HG02798 (cell line): ENCODE data around the gene RAB35.

Experiments
- ATAC-seq: cut with Tn5 transposase; IDR thresholded peaks from one replicate; pipeline ENCODE4 v1.9.1; 2021; ENCODE audit warnings: mild to moderate bottlenecking; ENCODE audit not compliant: unreplicated experiment, poor library complexity

Gene RAB35

DNA sequence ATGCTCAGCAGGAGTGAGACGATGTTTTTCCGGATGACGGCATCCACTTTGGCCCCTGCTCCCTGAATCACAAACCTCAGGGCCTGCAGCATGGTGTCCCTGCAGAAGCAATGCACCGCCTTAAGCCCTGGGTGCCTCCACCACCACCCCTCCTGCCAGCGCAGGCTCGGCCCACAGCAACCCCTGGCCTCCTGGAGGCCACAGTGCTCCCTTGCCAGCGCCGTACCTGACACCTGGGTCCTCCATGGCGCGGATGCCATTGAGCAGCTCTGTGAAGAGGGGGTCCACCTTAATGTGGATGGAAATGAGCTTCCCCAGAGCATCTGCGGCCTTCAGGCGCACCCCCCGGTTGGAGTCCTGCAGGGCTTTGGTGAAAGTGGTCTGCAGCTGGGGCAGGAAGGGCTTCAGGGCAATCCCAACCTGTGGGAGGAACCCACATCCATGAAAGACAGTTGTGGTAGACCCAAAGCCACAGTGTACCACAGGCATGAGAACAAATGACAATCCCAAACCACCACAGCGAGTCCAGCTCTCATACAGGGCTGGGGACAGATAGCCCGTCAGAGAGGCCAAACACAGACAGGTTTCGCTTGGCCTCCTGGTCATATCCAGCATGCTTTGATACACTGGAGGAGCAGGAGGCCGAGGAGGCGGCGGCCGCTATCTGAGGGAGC lies 17.9 kb upstream of the RAB35 start:
- no peak for ATAC-seq

- ATAC-seq: peak; percentile 90
These were observed 16.4 kb upstream of the RAB35 start for GRCh38 chr12:120132863-120133385.

GRCh38 chr12:120132054-120132836 lies 15.7 kb upstream of the RAB35 start:
- ATAC-seq: no peak

DNA sequence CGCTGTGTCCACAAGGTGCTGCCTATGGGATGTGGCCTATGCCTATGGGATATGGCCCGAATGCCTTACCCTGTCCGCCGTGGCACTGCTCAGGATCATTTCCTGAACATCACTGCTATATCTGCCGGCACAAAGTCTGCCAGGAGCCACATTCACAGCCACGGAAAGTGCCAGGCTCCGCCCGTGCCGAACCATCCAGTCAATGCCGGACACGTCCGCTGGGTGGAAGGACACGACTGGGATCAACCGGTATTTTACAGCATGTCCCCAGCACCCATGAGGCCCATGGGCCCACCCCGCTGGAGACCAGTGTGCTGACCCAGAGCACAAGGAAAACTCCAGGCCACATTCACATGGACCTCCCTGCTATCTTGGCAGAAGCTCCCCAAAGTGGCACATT lies 14.6 kb upstream of the RAB35 start:
- no peak for ATAC-seq

GRCh38 chr12:120130011-120130410 lies 13.5 kb upstream of the RAB35 start:
- no peak for ATAC-seq

- ATAC-seq: no peak
These were observed 10.1 kb upstream of the RAB35 start for GRCh38 chr12:120126635-120127005.

DNA sequence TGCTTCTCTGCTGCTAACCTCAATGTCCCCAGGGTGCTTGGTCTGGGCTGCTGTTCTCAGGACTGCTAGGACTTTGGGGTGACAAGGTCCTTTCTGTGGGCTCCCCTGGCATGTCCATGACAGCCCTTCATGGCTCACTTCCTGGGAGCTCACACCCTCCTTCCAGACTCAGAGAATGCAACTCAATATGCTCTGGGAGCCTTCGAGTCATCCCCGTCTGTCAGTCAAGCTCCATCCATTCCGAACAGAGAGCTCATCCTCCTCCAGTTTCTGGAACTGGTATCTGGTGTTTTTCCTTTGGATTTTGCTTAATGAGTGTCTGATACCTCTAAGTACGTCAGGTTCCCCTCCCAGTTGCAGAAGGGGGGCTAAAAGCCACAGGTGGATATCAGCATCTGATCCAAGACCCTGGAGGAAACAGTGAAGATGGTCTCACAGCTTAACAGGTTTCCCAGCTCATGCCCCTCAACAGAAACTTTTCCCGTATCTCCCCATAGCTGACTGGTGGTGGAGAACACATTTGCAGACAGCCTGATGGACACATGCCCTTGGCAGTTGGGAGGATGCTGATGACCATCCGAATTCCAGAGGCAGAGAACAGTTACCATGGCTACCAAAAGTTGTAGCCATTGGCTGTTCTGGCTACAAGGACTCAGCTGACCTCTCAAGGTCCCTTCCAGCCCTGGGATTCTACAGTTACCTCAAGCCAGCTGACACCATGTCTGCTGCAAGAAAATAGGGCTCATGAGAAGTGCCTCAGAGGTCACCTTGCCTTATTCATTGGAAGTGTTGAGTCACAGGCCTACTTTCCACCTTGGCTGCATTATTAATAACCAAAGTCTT lies 9.5 kb upstream of the RAB35 start:
- no peak for ATAC-seq

DNA sequence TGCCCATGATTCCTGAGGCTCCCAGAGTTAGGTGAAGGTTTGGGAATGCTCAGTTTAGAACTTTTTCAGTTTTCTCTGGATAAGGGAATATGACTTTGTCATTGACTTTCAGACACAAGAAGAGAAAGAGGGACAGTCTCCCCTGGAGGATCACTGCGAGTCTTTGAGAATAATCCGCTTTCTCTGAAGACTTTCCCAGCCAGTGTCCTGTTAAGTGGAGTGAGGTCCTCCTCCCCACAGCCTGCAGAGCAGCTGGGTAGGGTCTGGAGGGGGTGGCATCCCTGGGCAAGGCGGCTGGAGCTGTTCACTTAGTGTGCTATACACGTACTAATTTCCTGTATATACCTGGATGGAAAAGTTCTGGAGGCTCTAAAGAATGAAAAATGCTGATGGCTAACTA lies 8.5 kb upstream of the RAB35 start:
- ATAC-seq: no peak

DNA sequence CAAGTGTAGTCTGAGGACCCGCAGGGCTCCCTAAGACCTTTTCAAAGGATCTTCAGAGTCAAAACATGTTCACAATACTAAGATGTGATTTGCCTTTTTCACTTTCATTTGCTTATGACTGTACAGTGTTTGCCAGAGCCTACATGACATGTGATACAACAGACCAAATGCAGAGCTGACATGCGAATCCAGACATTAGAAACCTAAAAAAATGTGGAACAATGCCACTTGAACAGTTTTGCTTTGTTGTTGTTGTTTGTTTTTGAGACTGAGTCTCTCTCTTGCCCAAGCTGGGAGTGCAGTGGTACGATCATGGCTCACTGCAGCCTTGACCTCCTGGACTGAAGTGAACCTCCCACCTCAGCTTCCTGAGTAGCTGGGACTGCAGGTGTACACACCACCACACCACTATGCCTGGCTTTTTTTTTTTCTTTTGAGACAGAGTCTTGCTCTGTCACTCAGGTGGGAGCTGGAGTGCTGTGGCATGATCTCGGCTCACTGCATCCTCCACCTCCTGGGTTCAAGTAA lies 5.3 kb upstream of the RAB35 start:
- ATAC-seq: peak; percentile 38

DNA sequence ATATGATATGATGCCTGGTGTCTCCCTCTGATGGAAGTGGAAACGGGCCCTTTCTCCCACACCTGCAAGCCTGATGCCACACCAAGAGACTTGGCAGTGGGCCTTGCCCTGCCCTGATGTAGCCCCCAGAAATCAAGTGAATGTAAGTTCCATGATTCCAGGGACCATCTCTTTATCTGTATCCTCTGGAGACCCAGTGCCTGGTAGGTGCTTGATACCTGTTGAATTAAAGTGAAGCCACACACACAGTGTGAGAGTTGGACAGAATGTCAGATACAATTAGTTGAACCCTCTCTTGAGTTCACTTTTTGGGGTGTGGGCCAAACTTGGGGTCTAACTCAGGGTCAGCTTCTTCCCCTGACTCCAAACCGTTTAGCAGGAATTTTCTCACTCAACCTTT lies 4.8 kb upstream of the RAB35 start:
- no peak for ATAC-seq

GRCh38 chr12:120119271-120119973 lies 2.9 kb upstream of the RAB35 start:
- peak; percentile 19 for ATAC-seq

- ATAC-seq: no peak
These were observed 1.9 kb upstream of the RAB35 start for GRCh38 chr12:120118321-120119061.

- ATAC-seq: no peak
These were observed 1.4 kb upstream of the RAB35 start for GRCh38 chr12:120117961-120118320.

- peak; percentile 76 for ATAC-seq
These were observed 469 bp upstream of the RAB35 start for GRCh38 chr12:120116792-120117651.

GRCh38 chr12:120115692-120116440 lies 687 bp downstream of the RAB35 start:
- ATAC-seq: peak; percentile 7

GRCh38 chr12:120115066-120115465 lies 1.5 kb downstream of the RAB35 start:
- ATAC-seq: no peak

DNA sequence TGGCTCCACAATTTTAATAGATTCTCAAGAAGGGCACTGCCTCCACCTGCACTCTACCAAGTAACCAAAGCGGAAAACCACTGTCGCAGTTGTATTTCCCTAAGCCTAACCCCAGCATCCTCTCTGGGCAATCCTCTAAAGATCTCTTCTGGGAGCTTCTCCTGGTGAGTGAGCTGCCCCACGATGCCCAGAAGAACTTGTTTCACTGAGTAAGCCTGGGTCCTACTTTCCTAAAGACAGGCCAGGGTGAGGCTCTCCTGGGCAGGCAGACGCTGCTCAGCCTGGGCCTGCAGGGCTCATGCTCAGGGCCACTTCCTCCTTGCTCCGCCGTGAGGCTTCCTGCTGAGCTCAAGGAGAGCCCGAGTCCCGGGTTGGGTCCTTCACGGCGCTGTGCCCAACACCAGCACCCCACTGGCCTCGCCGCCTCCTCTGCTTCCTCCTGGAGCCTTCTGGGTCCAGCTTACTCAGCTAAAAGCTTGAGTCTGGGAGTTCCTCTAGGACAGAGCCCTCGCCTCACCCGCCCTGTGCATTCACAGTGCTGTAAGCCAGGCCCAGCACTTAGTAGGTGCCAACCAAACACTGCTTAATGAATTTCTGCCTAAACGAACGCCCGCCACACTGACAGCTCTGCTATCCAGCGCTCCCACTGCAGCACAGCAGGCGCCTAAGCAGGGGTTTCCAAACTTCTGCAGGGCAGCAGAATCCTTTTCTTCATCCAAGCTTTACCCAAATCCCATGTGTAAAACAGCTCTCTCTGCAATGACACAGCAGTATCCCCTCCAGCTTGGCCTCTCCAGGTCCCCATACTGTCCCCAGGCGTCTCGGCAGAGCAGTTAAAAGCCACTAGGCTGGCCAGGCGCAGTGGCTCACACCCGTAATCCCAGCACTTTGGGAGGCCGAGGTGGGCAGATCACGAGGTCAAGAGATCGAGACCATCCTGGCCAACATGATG lies 5.7 kb downstream of the RAB35 start:
- ATAC-seq: peak; percentile 73
